Activated T-cell treated with anti-CD3 and anti-CD28 coated beads for 24 hours (primary cell): ENCODE measurements around the gene RHOH.

ENCODE experiments used
- DNase-seq: peaks from one replicate; pipeline ENCODE4 v3.0.0-alpha.2; 2020; ENCODE audit warnings: low read depth

RHOH gene

GRCh38 chr4:40190019-40190418 is 6.8 kb upstream of the RHOH start:
- DNase-seq, result no peak

- no peak for DNase-seq
Measured at GRCh38 chr4:40190465-40190864, 6.4 kb upstream of the RHOH start.

GRCh38 chr4:40190880-40191815 is 5.7 kb upstream of the RHOH start:
- DNase-seq, result no peak

- DNase-seq, result no peak
Measured at GRCh38 chr4:40192114-40193015, 4.5 kb upstream of the RHOH start.

- DNase-seq, result no peak
Measured at GRCh38 chr4:40193016-40193571, 3.7 kb upstream of the RHOH start.

GRCh38 chr4:40193578-40193977 is 3.3 kb upstream of the RHOH start:
- no peak for DNase-seq

GRCh38 chr4:40194602-40195161 is 2.1 kb upstream of the RHOH start:
- DNase-seq, result no peak

- DNase-seq, result no peak
Measured at GRCh38 chr4:40195182-40196177, 1.4 kb upstream of the RHOH start.

GRCh38 chr4:40196272-40196671 is 559 bp upstream of the RHOH start:
- DNase-seq, result no peak

GRCh38 chr4:40197879-40198689 is 1.3 kb downstream of the RHOH start:
- DNase-seq, result no peak

- DNase-seq, result no peak
Measured at GRCh38 chr4:40199179-40199670, 2.4 kb downstream of the RHOH start.

- DNase-seq, result peak; percentile 66
Measured at GRCh38 chr4:40199999-40200874, 3.4 kb downstream of the RHOH start.

GRCh38 chr4:40200875-40201801 is 4.3 kb downstream of the RHOH start:
- DNase-seq, result no peak

GRCh38 chr4:40201898-40202297 is 5.1 kb downstream of the RHOH start:
- no peak for DNase-seq

GRCh38 chr4:40202474-40202873 is 5.6 kb downstream of the RHOH start:
- DNase-seq, result no peak

GRCh38 chr4:40204507-40205258 is 7.9 kb downstream of the RHOH start:
- DNase-seq, result no peak
